Activated T-cell treated with anti-CD3 and anti-CD28 coated beads for 24 hours (primary cell): ENCODE measurements around the gene DYRK4.
"Not testable (repeated sequence)": the region's sequence is repeated elsewhere in the genome, so short reads cannot be mapped to it uniquely, and the experiment has no call there.

ENCODE experiments used
- DNase-seq: peaks from one replicate; pipeline ENCODE4 v3.0.0-alpha.2; 2020; ENCODE audit warnings: low read depth

The DYRK4 gene

GRCh38 chr12:4562034-4562657, at the start of gene DYRK4:
Gene DYRK4 (plus strand): TSS chr12:4562208. CDS start chr12:4562246, 38 bp downstream.
- DNase-seq, result no peak

- DNase-seq, result no peak
Measured at GRCh38 chr12:4518106-4518728, 43.8 kb upstream of the DYRK4 start.

GRCh38 chr12:4523443-4523842, 38.6 kb upstream of the DYRK4 start:
- not testable (repeated sequence) for DNase-seq

- no peak for DNase-seq
Measured at GRCh38 chr12:4526923-4527546, 35.0 kb upstream of the DYRK4 start.

- no peak for DNase-seq
Measured at GRCh38 chr12:4530160-4530559, 31.8 kb upstream of the DYRK4 start.

- DNase-seq, result no peak
Measured at GRCh38 chr12:4530982-4531586, 30.9 kb upstream of the DYRK4 start.

- DNase-seq, result no peak
Measured at GRCh38 chr12:4535092-4535491, 26.9 kb upstream of the DYRK4 start.

GRCh38 chr12:4535871-4536270, 26.1 kb upstream of the DYRK4 start:
- DNase-seq, result no peak

- peak; percentile 93 for DNase-seq
Measured at GRCh38 chr12:4538207-4539160, 23.5 kb upstream of the DYRK4 start, which contains the start of gene RAD51AP1. Gene RAD51AP1 (plus strand): TSS chr12:4538890. CDS start chr12:4538940, 50 bp downstream.

- DNase-seq, result no peak
Measured at GRCh38 chr12:4539167-4539870, 22.7 kb upstream of the DYRK4 start.

- DNase-seq, result no peak
Measured at GRCh38 chr12:4540170-4540569, 21.8 kb upstream of the DYRK4 start.

GRCh38 chr12:4540638-4541037, 21.4 kb upstream of the DYRK4 start:
- DNase-seq, result no peak

GRCh38 chr12:4545195-4545594, 16.8 kb upstream of the DYRK4 start:
- DNase-seq, result no peak

- DNase-seq, result no peak
Measured at GRCh38 chr12:4552191-4552590, 9.8 kb upstream of the DYRK4 start.

GRCh38 chr12:4553943-4554342, 8.1 kb upstream of the DYRK4 start:
- DNase-seq, result no peak

GRCh38 chr12:4555804-4556203, 6.2 kb upstream of the DYRK4 start:
- no peak for DNase-seq

GRCh38 chr12:4556735-4557530, 5.1 kb upstream of the DYRK4 start:
- DNase-seq, result no peak

GRCh38 chr12:4557586-4557985, 4.4 kb upstream of the DYRK4 start:
- DNase-seq, result no peak

- no peak for DNase-seq
Measured at GRCh38 chr12:4558171-4558570, 3.8 kb upstream of the DYRK4 start.

- DNase-seq, result no peak
Measured at GRCh38 chr12:4563336-4563735, 1.3 kb downstream of the DYRK4 start.
